Measurements from ENCODE around the gene CWC27. TPM values are rescaled to one million over a fixed set of nuclear protein-coding genes. Genes with fewer than 3 reads are reported as not detected.

The CWC27 gene
- total RNA-seq, 1 experiment from 2014 or later, result 32.9 TPM

DNA sequence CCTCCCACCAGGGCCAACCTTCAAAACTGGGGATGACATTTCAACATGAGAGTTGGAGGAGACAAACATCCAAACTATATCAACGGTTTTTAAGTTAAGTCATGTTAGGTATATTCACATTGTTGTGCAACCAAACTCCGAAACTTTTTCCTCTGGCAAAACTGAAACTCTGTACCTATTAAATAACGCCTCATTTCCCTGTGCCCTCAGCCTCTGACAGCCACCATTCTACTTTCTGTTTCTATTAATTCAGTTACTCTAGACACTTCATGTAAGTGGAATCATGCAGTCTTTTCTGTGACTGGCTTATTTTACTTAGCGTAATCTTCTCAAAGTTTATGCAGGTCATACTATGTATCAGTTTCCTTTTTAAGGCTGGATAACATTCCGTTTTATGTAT is 85.0 kb downstream of the CWC27 start:
- no peak for DNase-seq
- Histone ChIP-seq H3K4me3 (ENCODE audit: low read depth, low read length) (no peak overlapping the region), H3K36me3 (ENCODE audit: control insufficient read depth, insufficient read depth, low read length) (no peaks in the 10 kb centered on the region), H3K4me1 (no peaks in the 10 kb centered on the region), H3K9me3 (no peaks in the 10 kb centered on the region), H3K27me3 (replicated peaks; ENCODE audit: control insufficient read depth, insufficient read depth, low read length) (no peaks in the 10 kb centered on the region)
- BruUV-seq (replicated peaks), result no TSS peak
- no peak overlapping the region for H3K4me3 Mint-ChIP-seq (ENCODE audit: unreplicated experiment)
- intact Hi-C loops (cut with micrococcal nuclease; ENCODE audit: unreplicated experiment), result no loop called here
- H3K27me3 Mint-ChIP-seq (ENCODE audit: insufficient read depth, unreplicated experiment), result no peaks in the 10 kb centered on the region
- H3K36me3 Mint-ChIP-seq (ENCODE audit: insufficient read depth, unreplicated experiment), result no peaks in the 10 kb centered on the region
- H3K9me3 Mint-ChIP-seq (ENCODE audit: unreplicated experiment), result no peaks in the 10 kb centered on the region
- no peaks in the 10 kb centered on the region for H3K4me1 Mint-ChIP-seq (ENCODE audit: low read depth, unreplicated experiment)
- TF ChIP-seq, protein P1, sequence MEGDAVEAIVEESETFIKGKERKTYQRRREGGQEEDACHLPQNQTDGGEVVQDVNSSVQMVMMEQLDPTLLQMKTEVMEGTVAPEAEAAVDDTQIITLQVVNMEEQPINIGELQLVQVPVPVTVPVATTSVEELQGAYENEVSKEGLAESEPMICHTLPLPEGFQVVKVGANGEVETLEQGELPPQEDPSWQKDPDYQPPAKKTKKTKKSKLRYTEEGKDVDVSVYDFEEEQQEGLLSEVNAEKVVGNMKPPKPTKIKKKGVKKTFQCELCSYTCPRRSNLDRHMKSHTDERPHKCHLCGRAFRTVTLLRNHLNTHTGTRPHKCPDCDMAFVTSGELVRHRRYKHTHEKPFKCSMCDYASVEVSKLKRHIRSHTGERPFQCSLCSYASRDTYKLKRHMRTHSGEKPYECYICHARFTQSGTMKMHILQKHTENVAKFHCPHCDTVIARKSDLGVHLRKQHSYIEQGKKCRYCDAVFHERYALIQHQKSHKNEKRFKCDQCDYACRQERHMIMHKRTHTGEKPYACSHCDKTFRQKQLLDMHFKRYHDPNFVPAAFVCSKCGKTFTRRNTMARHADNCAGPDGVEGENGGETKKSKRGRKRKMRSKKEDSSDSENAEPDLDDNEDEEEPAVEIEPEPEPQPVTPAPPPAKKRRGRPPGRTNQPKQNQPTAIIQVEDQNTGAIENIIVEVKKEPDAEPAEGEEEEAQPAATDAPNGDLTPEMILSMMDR (IDR thresholded peaks at IDR 0.05; ENCODE audit: insufficient read depth in 1 of 2, low read depth in 1 of 2, low read length in 1 of 2, severe bottlenecking in 1 of 2, unreplicated experiment in 1 of 2), result no peak
- H3K27ac Mint-ChIP-seq (ENCODE audit: unreplicated experiment), result no peak overlapping the region
- POLR2A ChIA-PET, result no interaction called here
- CTCF ChIA-PET, result no interaction called here

DNA sequence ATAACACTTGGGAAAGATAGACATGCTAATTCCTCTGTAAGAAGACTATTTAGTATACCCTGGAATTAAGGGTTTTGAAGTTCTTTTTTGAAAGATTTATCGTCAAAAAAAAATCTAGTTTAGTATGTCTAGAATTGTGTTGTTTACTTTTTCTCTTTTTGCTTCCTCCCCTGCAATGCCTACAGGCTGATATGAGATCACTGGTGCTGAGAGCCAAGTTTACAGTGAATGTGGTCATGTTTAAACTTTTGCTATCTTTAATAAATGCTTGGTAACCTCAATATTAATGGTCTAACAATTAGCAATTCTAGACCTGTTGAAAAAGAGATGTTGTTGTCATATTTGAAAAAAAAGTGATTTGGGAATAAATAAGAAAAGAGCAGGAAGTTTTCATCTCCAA is 86.1 kb downstream of the CWC27 start:
- Mint-ChIP-seq H3K27ac (ENCODE audit: unreplicated experiment) (no peak overlapping the region), H3K9me3 (ENCODE audit: unreplicated experiment) (no peaks in the 10 kb centered on the region)
- no TSS peak for BruUV-seq (replicated peaks)

DNA sequence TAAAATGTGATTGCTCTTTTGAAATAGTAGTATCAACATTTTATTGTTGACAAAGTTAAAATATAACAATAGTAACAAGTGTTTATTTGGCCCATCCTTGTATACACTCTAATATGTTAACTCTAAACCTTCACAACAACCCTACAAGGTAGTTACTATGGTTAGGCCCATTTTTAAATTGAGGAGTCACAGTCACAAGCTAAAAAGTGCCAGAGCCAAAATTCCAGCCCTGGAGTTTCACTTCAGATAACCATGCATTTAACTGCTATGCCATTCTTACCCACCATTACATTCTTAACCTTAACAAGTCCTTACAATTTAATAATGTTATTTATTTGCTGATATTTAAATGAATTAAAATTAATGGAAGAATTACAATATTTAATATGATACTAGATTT is 91.2 kb downstream of the CWC27 start:
- H3K9me3 Mint-ChIP-seq (ENCODE audit: unreplicated experiment), result no peaks in the 10 kb centered on the region
- POLR2A ChIA-PET, result no interaction called here
- intact Hi-C loops (cut with micrococcal nuclease; ENCODE audit: unreplicated experiment), result no loop called here
- Histone ChIP-seq H3K4me1 (no peaks in the 10 kb centered on the region), H3K4me3 (ENCODE audit: low read depth, low read length) (no peak overlapping the region), H3K27me3 (replicated peaks; ENCODE audit: control insufficient read depth, insufficient read depth, low read length) (no peaks in the 10 kb centered on the region), H3K9me3 (no peaks in the 10 kb centered on the region), H3K36me3 (ENCODE audit: control insufficient read depth, insufficient read depth, low read length) (no peaks in the 10 kb centered on the region)
- H3K27ac Mint-ChIP-seq (ENCODE audit: unreplicated experiment), result no peak overlapping the region
- H3K4me1 Mint-ChIP-seq (ENCODE audit: low read depth, unreplicated experiment), result no peaks in the 10 kb centered on the region
- TF ChIP-seq, protein P1 (IDR thresholded peaks at IDR 0.05; ENCODE audit: insufficient read depth in 1 of 2, low read depth in 1 of 2, low read length in 1 of 2, severe bottlenecking in 1 of 2, unreplicated experiment in 1 of 2), result no peak
- CTCF ChIA-PET, result no interaction called here
- no peak for DNase-seq
- no TSS peak for BruUV-seq (replicated peaks)
- H3K36me3 Mint-ChIP-seq (ENCODE audit: insufficient read depth, unreplicated experiment), result no peaks in the 10 kb centered on the region
- no peak overlapping the region for H3K4me3 Mint-ChIP-seq (ENCODE audit: unreplicated experiment)
- H3K27me3 Mint-ChIP-seq (ENCODE audit: insufficient read depth, unreplicated experiment), result no peaks in the 10 kb centered on the region

More for the DNA sequence above, 86.1 kb downstream of the CWC27 start:
- H3K27me3 Mint-ChIP-seq (ENCODE audit: insufficient read depth, unreplicated experiment), result no peaks in the 10 kb centered on the region
- Histone ChIP-seq H3K4me3 (ENCODE audit: low read depth, low read length) (no peak overlapping the region), H3K9me3 (no peaks in the 10 kb centered on the region), H3K27me3 (replicated peaks; ENCODE audit: control insufficient read depth, insufficient read depth, low read length) (no peaks in the 10 kb centered on the region), H3K4me1 (no peaks in the 10 kb centered on the region), H3K36me3 (ENCODE audit: control insufficient read depth, insufficient read depth, low read length) (no peaks in the 10 kb centered on the region)
- TF ChIP-seq, protein P1 (IDR thresholded peaks at IDR 0.05; ENCODE audit: insufficient read depth in 1 of 2, low read depth in 1 of 2, low read length in 1 of 2, severe bottlenecking in 1 of 2, unreplicated experiment in 1 of 2), result no peak
- ChIA-PET POLR2A (no interaction called here), CTCF (no interaction called here)
- H3K4me1 Mint-ChIP-seq (ENCODE audit: low read depth, unreplicated experiment), result no peaks in the 10 kb centered on the region
- H3K36me3 Mint-ChIP-seq (ENCODE audit: insufficient read depth, unreplicated experiment), result no peaks in the 10 kb centered on the region
- DNase-seq, result no peak
- no peak overlapping the region for H3K4me3 Mint-ChIP-seq (ENCODE audit: unreplicated experiment)
- intact Hi-C loops (cut with micrococcal nuclease; ENCODE audit: unreplicated experiment), result no loop called here
